ENCODE measurements around the gene FAM181A.

Gene FAM181A

GRCh38 chr14:93965287-93965821 lies 38.2 kb downstream of the FAM181A start:
- no peak for DNase-seq

GRCh38 chr14:93965946-93966474 lies 38.9 kb downstream of the FAM181A start:
- DNase-seq: no peak

GRCh38 chr14:93967637-93968250 lies 40.6 kb downstream of the FAM181A start:
- DNase-seq: no peak

- DNase-seq: no peak
These were observed 42.1 kb downstream of the FAM181A start for GRCh38 chr14:93969082-93969828.

GRCh38 chr14:93970585-93970964 lies 43.4 kb downstream of the FAM181A start:
- DNase-seq: peak; percentile 13

- DNase-seq: peak; percentile 23
These were observed 44.0 kb downstream of the FAM181A start for GRCh38 chr14:93970965-93971634.

GRCh38 chr14:93971635-93972027 lies 44.5 kb downstream of the FAM181A start:
- DNase-seq: no peak

- DNase-seq: no peak
These were observed 45.6 kb downstream of the FAM181A start for GRCh38 chr14:93972618-93973205.

- no peak for DNase-seq
These were observed 46.5 kb downstream of the FAM181A start for GRCh38 chr14:93973607-93974006.

GRCh38 chr14:93974299-93974698 lies 47.2 kb downstream of the FAM181A start:
- no peak for DNase-seq

- no peak for DNase-seq
These were observed 47.7 kb downstream of the FAM181A start for GRCh38 chr14:93974833-93975232.

GRCh38 chr14:93975791-93976476 lies 48.8 kb downstream of the FAM181A start:
- DNase-seq: no peak

GRCh38 chr14:93976477-93977057 lies 49.4 kb downstream of the FAM181A start, which contains the start of gene ASB2:
Gene ASB2 (minus strand): TSS chr14:93976570. CDS start chr14:93964539, 12,031 bp downstream.
- DNase-seq: no peak

GRCh38 chr14:93977171-93977570 lies 50.0 kb downstream of the FAM181A start:
- no peak for DNase-seq

GRCh38 chr14:93977790-93978581 lies 50.8 kb downstream of the FAM181A start:
- no peak for DNase-seq

GRCh38 chr14:93978735-93979134 lies 51.6 kb downstream of the FAM181A start:
- DNase-seq: no peak
